ENCODE measurements around the gene IQSEC1.

Gene IQSEC1

GRCh38 chr3:13002398-13003124, 70.7 kb downstream of the IQSEC1 start:
- no peak for DNase-seq (ENCODE audit: low read depth in 2 of 2)

- no peak for DNase-seq (ENCODE audit: low read depth in 2 of 2)
Observed at GRCh38 chr3:12999147-13000140, 73.8 kb downstream of the IQSEC1 start.

- no peak for DNase-seq (ENCODE audit: low read depth in 2 of 2)
Observed at GRCh38 chr3:12998648-12999047, 74.6 kb downstream of the IQSEC1 start.

GRCh38 chr3:12997387-12997786, 75.8 kb downstream of the IQSEC1 start:
- DNase-seq (ENCODE audit: low read depth in 2 of 2), result no peak

GRCh38 chr3:12996181-12996506, 77.1 kb downstream of the IQSEC1 start:
- no peak for DNase-seq (ENCODE audit: low read depth in 2 of 2)

GRCh38 chr3:12995389-12996180, 77.6 kb downstream of the IQSEC1 start:
- no peak for DNase-seq (ENCODE audit: low read depth in 2 of 2)

- peak; percentile 30 to 40 for DNase-seq (ENCODE audit: low read depth in 2 of 2)
Observed at GRCh38 chr3:12994607-12995388, 78.4 kb downstream of the IQSEC1 start.

GRCh38 chr3:12994357-12994606, 78.9 kb downstream of the IQSEC1 start:
- no peak for DNase-seq (ENCODE audit: low read depth in 2 of 2)

- DNase-seq (ENCODE audit: low read depth in 2 of 2), result no peak
Observed at GRCh38 chr3:12993517-12994356, 79.5 kb downstream of the IQSEC1 start.

GRCh38 chr3:12992629-12993516, 80.4 kb downstream of the IQSEC1 start:
- DNase-seq (ENCODE audit: low read depth in 2 of 2), result no peak

GRCh38 chr3:12991861-12992281, 81.4 kb downstream of the IQSEC1 start:
- DNase-seq (ENCODE audit: low read depth in 2 of 2), result no peak

- no peak for DNase-seq (ENCODE audit: low read depth in 2 of 2)
Observed at GRCh38 chr3:12991481-12991837, 81.8 kb downstream of the IQSEC1 start.

GRCh38 chr3:12990781-12991480, 82.3 kb downstream of the IQSEC1 start:
- DNase-seq (ENCODE audit: low read depth in 2 of 2), result peak; percentile 63 to 67

GRCh38 chr3:12990306-12990705, 82.9 kb downstream of the IQSEC1 start:
- DNase-seq (ENCODE audit: low read depth in 2 of 2), result no peak

- no peak for DNase-seq (ENCODE audit: low read depth in 2 of 2)
Observed at GRCh38 chr3:12988728-12989454, 84.3 kb downstream of the IQSEC1 start.

- no peak for DNase-seq (ENCODE audit: low read depth in 2 of 2)
Observed at GRCh38 chr3:12987602-12988001, 85.6 kb downstream of the IQSEC1 start.

GRCh38 chr3:12986986-12987385, 86.2 kb downstream of the IQSEC1 start:
- DNase-seq (ENCODE audit: low read depth in 2 of 2), result no peak

GRCh38 chr3:12986521-12986920, 86.7 kb downstream of the IQSEC1 start:
- DNase-seq (ENCODE audit: low read depth in 2 of 2), result no peak

Data from fibroblast of skin of left quadriceps (primary cell).